GM23338 (cell line): ENCODE data around the gene PHRF1. TPM values are rescaled to one million over a fixed set of nuclear protein-coding genes. Genes with fewer than 3 reads are reported as not detected.

Experiments used
- ATAC-seq: fragments of 200-7000 bp; cut with Tn5 transposase; 3 replicates; pipeline ENCODE4 v1.9.1; 2020
- DNase-seq: peaks from one replicate; pipeline ENCODE4 v3.0.0-alpha.2; 2015; ENCODE audit warnings: low spot score
- H2AFZ ChIP-seq: fragments of 200-600 bp; sonication (generic); 2 replicates; pipeline ENCODE4 v1.8.0; 2016; ENCODE audit warnings: antibody characterized with exemption, mild to moderate bottlenecking, moderate library complexity
- H3F3A ChIP-seq: fragments of 200-600 bp; sonication (generic); replicated peaks from 2 replicates; pipeline ENCODE4 v1.8.0; 2017; ENCODE audit warnings: antibody characterized with exemption, mixed run types, low read depth
- H3K27ac ChIP-seq: fragments of 200-600 bp; sonication (generic); 2 replicates; pipeline ENCODE4 v1.6.1; 2016; ENCODE audit warnings: low read depth
- H3K27me3 ChIP-seq: fragments of 200-600 bp; sonication (generic); 2 replicates; pipeline ENCODE4 v1.8.0; 2016; ENCODE audit warnings: mild to moderate bottlenecking, mixed run types, moderate library complexity; ENCODE audit not compliant: insufficient read depth
- H3K36me3 ChIP-seq: fragments of 200-600 bp; sonication (generic); 2 replicates; pipeline ENCODE4 v1.8.0; 2016; ENCODE audit warnings: mild to moderate bottlenecking; ENCODE audit not compliant: insufficient read depth
- H3K4me1 ChIP-seq: fragments of 200-600 bp; sonication (generic); 2 replicates; pipeline ENCODE4 v1.8.0; 2016; ENCODE audit warnings: mild to moderate bottlenecking, moderate library complexity; ENCODE audit not compliant: insufficient read depth
- H3K4me2 ChIP-seq: fragments of 200-600 bp; sonication (generic); 2 replicates; pipeline ENCODE4 v1.7.1; 2017; ENCODE audit warnings: mixed run types
- H3K4me3 ChIP-seq: fragments of 200-600 bp; sonication (generic); 2 replicates; pipeline ENCODE4 v1.6.1; 2016; ENCODE audit warnings: mixed run types
- H3K79me2 ChIP-seq: fragments of 200-600 bp; sonication (generic); replicated peaks from 2 replicates; pipeline ENCODE4 v1.8.0; 2017; ENCODE audit warnings: mild to moderate bottlenecking; ENCODE audit not compliant: insufficient read depth
- H3K9me2 ChIP-seq: fragments of 200-600 bp; sonication (generic); 2 replicates; pipeline ENCODE4 v1.8.0; 2017; ENCODE audit not compliant: insufficient read depth
- H4K20me1 ChIP-seq: fragments of 200-600 bp; sonication (generic); replicated peaks from 2 replicates; pipeline ENCODE4 v1.8.0; 2017; ENCODE audit warnings: mild to moderate bottlenecking; ENCODE audit not compliant: insufficient read depth
- H3K27ac Mint-ChIP-seq: 2 replicates; pipeline ENCODE4 v1.8.0; 2020; ENCODE audit warnings: inconsistent platforms, mild to moderate bottlenecking, moderate library complexity, mixed read lengths
- H3K27me3 Mint-ChIP-seq: 3 replicates; pipeline ENCODE4 v1.8.0; 2022; ENCODE audit warnings: low read depth, mild to moderate bottlenecking, moderate library complexity, mixed read lengths, inconsistent platforms; ENCODE audit not compliant: insufficient read depth, poor library complexity
- H3K36me3 Mint-ChIP-seq: 3 replicates; pipeline ENCODE4 v1.8.0; 2021; ENCODE audit warnings: low read depth, mild to moderate bottlenecking, inconsistent platforms, moderate library complexity, mixed read lengths
- H3K4me1 Mint-ChIP-seq: 3 replicates; pipeline ENCODE4 v1.8.0; 2020; ENCODE audit warnings: mild to moderate bottlenecking, inconsistent platforms, mixed read lengths
- H3K4me3 Mint-ChIP-seq: 3 replicates; pipeline ENCODE4 v1.8.0; 2021; ENCODE audit warnings: moderate library complexity, mild to moderate bottlenecking, inconsistent platforms, mixed read lengths
- H3K9me3 Mint-ChIP-seq: 3 replicates; pipeline ENCODE4 v1.8.0; 2020; ENCODE audit warnings: moderate library complexity, mild to moderate bottlenecking, inconsistent platforms, mixed read lengths
- CTCF ChIP-seq, 2 experiments: fragments of 200-600 bp in 1 of 2; sonication (generic) in 1 of 2; conservative IDR thresholded peaks; 2 replicates each; pipeline versions ENCODE4 v1.5.1 to v1.6.1; 2016 to 2017; ENCODE audit warnings: antibody characterized with exemption in 2 of 2, low read depth in 2 of 2, mild to moderate bottlenecking in 2 of 2, moderate library complexity in 1 of 2
- JUNB ChIP-seq: IDR thresholded peaks from one replicate; pipeline ENCODE4 v1.6.1; 2016; ENCODE audit warnings: antibody characterized with exemption; ENCODE audit not compliant: unreplicated experiment
- POLR2AphosphoS5 ChIP-seq: IDR thresholded peaks from 2 replicates; pipeline ENCODE4 v1.6.1; 2016; ENCODE audit warnings: antibody characterized with exemption, low read depth
- STAT1 ChIP-seq: IDR thresholded peaks from one replicate; pipeline ENCODE4 v1.6.1; 2016; ENCODE audit warnings: antibody characterized with exemption; ENCODE audit not compliant: unreplicated experiment
- ZNF331 ChIP-seq: fragments of 250-450 bp; sonication (Bioruptor Pico); IDR thresholded peaks from 2 replicates; pipeline ENCODE4 v1.5.0; 2020; ENCODE audit warnings: low read depth, mild to moderate bottlenecking, moderate library complexity
- ZNF462 ChIP-seq: fragments of 250-450 bp; sonication (Bioruptor Pico); IDR thresholded peaks from 2 replicates; pipeline ENCODE4 v1.5.0; 2020; ENCODE audit warnings: mild to moderate bottlenecking, moderate library complexity
- polyA plus RNA-seq: library from polyadenylated mRNA; unstranded; fragments of >200 nt; fragmentation: Nextera tagmentation; extraction: Ambion mirVana; gene quantifications from 2 replicates; pipeline ENCODE4 v1.2.1, GENCODE V29; 2016
- total RNA-seq: library from RNA; depleted of rRNA; stranded (reverse); fragments of >200 nt; shearing (Covaris generic); gene quantifications from 2 replicates; pipeline ENCODE4 v1.2.3, GENCODE V29; 2014

Gene PHRF1
- total and polyA plus RNA-seq, 2 experiments from 2014 or later, result 11.0 to 45.9 TPM

GRCh38 chr11:563812-564578, 12.3 kb upstream of the PHRF1 start (continued):
- TF ChIP-seq ZNF462 (CRISPR knock-in tag) (no peak), JUNB (no peak), POLR2AphosphoS5 (no peak), STAT1 (no peak)

- DNase-seq, result peak; percentile 44
- Histone ChIP-seq H3K4me3 (no peak overlapping the region), H3K79me2 (0 out of 2 replicates have a peak, but pooled peaks cover 7% of the 10 kb centered on the region), H3K27me3 (peaks cover 11% of the 10 kb centered on the region; the same call in 1 of the 2 replicates), H3K27ac (peak overlapping the region; percentile 57; the same call in 1 of the 2 replicates), H3K9me2 (no peaks in the 10 kb centered on the region), H3K4me2 (no peak overlapping the region), H3K4me1 (peaks cover 16% of the 10 kb centered on the region; the same call in 1 of the 2 replicates), H4K20me1 (peaks cover 12% of the 10 kb centered on the region), H3K36me3 (no peaks in the 10 kb centered on the region), H3F3A (peaks cover 3% of the 10 kb centered on the region), H2AFZ (no peak overlapping the region)
- Mint-ChIP-seq H3K27me3 (peaks cover 21% of the 10 kb centered on the region), H3K4me1 (peaks cover 7% of the 10 kb centered on the region; the same call in 2 of the 3 replicates), H3K9me3 (no peaks in the 10 kb centered on the region), H3K36me3 (no peaks in the 10 kb centered on the region; the same call in 2 of the 3 replicates), H3K27ac (no peak overlapping the region), H3K4me3 (no peak overlapping the region)
- TF ChIP-seq CTCF (conservative IDR thresholded peaks at IDR 0.05; ENCODE audit: low read depth in 2 of 2) (peak; percentile 8 to 35; a peak in 1 of 4 replicates), POLR2AphosphoS5 (peak; percentile 27; the same call in 1 of the 2 replicates), ZNF331 (CRISPR knock-in tag) (no peak)
- no peak; the same call in 2 of the 3 replicates for ATAC-seq
These were observed 10.3 kb upstream of the PHRF1 start for GRCh38 chr11:565921-566509.
